MCF 10A (cell line): ENCODE measurements around the gene NT5C3A. TPM values are rescaled to one million over a fixed set of nuclear protein-coding genes. Genes with fewer than 3 reads are reported as not detected.

Experiments used
- BruUV-seq: library from RNA; stranded (reverse); fragments of 400-500 nt; replicated peaks from 2 replicates; lab custom pipeline; 2021; lab: Mats Ljungman, UMichigan
- CTCF ChIA-PET: fragments of 300-600 bp; sonication (Branson Sonifier 250); formaldehyde crosslinking; extraction: SDS; loops from one replicate; lab custom pipeline; 2021; ENCODE audit warnings: antibody characterized with exemption, inconsistent platforms; lab: Yijun Ruan, JAX
- POLR2A ChIA-PET: fragments of 300-600, 350-650 bp; sonication (Branson Sonifier 250); formaldehyde crosslinking; extraction: SDS; loops from one replicate; lab custom pipeline; 2020; ENCODE audit warnings: antibody characterized with exemption, inconsistent platforms; lab: Yijun Ruan, JAX
- DNase-seq: peaks from one replicate; pipeline ENCODE4 v3.0.0-alpha.2; 2018; ENCODE audit not compliant: unreplicated experiment
- H3K27ac Mint-ChIP-seq: one replicate; pipeline ENCODE4 v1.8.0; 2022; ENCODE audit warnings: mild to moderate bottlenecking, low read depth, mixed read lengths; ENCODE audit not compliant: unreplicated experiment
- H3K27me3 Mint-ChIP-seq: one replicate; pipeline ENCODE4 v1.8.0; 2022; ENCODE audit warnings: mixed read lengths; ENCODE audit not compliant: insufficient read depth, unreplicated experiment
- H3K36me3 Mint-ChIP-seq: one replicate; pipeline ENCODE4 v1.8.0; 2022; ENCODE audit warnings: mild to moderate bottlenecking, moderate library complexity, mixed read lengths; ENCODE audit not compliant: insufficient read depth, unreplicated experiment
- H3K4me1 Mint-ChIP-seq: one replicate; pipeline ENCODE4 v1.8.0; 2022; ENCODE audit warnings: mixed read lengths; ENCODE audit not compliant: insufficient read depth, unreplicated experiment
- H3K4me3 Mint-ChIP-seq: one replicate; pipeline ENCODE4 v1.8.0; 2022; ENCODE audit warnings: mild to moderate bottlenecking, moderate library complexity, mixed read lengths; ENCODE audit not compliant: unreplicated experiment
- H3K9me3 Mint-ChIP-seq: one replicate; pipeline ENCODE4 v1.8.0; 2022; ENCODE audit warnings: mixed read lengths; ENCODE audit not compliant: unreplicated experiment
- CTCF ChIP-seq: fragments of 200-600 bp; IDR thresholded peaks from one replicate; pipeline ENCODE4 v1.8.0; 2022; ENCODE audit warnings: antibody characterized with exemption, mild to moderate bottlenecking; ENCODE audit not compliant: unreplicated experiment
- intact Hi-C: fragments of 100-400 bp; cut with micrococcal nuclease; formaldehyde crosslinking; loops from 2 replicates; pipeline ENCODE4 v1.14.1; 2022
- total RNA-seq: library from RNA; stranded (reverse); gene quantifications from 2 replicates; pipeline ENCODE4 v1.2.3, GENCODE V29; 2022

The NT5C3A gene
- total RNA-seq, 1 experiment from 2014 or later, result 49.5 TPM

- Mint-ChIP-seq H3K9me3 (no peaks in the 10 kb centered on the region), H3K4me3 (no peak overlapping the region), H3K27ac (no peak overlapping the region), H3K4me1 (peaks cover 10% of the 10 kb centered on the region), H3K36me3 (peaks cover 4% of the 10 kb centered on the region), H3K27me3 (peaks cover 40% of the 10 kb centered on the region)
- TF ChIP-seq CTCF, result no peak
- ChIA-PET CTCF (interaction anchor here (3.8 kb wide), 1 partner anchor 32 kb away, joined by 20 read pairs; the partner anchor contains the start of gene RP9), POLR2A (no interaction called here)
- intact Hi-C loops, result no loop called here
- no peak for DNase-seq
- BruUV-seq, result no TSS peak
Measured at GRCh38 chr7:33076737-33077136, 14.2 kb upstream of the NT5C3A start.

- no peaks in the 10 kb centered on the region for H3K9me3 Mint-ChIP-seq
- H3K4me1 Mint-ChIP-seq, result peaks cover 12% of the 10 kb centered on the region
- no peak overlapping the region for H3K4me3 Mint-ChIP-seq
- H3K27me3 Mint-ChIP-seq, result peaks cover 40% of the 10 kb centered on the region
- CTCF ChIA-PET, result interaction anchor here (3.8 kb wide), 1 partner anchor 32 kb away, joined by 20 read pairs; the partner anchor contains the start of gene RP9
- TF ChIP-seq CTCF, result no peak
- H3K36me3 Mint-ChIP-seq, result peaks cover 4% of the 10 kb centered on the region
- no TSS peak for BruUV-seq
- no peak overlapping the region for H3K27ac Mint-ChIP-seq
- POLR2A ChIA-PET, result interaction anchor here (0.9 to 1.0 kb wide), 2 partner anchors 13 to 32 kb away, joined by 3 read pairs; no protein-coding TSS in a partner anchor
- intact Hi-C loops, result no loop called here
- no peak for DNase-seq
Measured at GRCh38 chr7:33075818-33076518, 13.4 kb upstream of the NT5C3A start.

GRCh38 chr7:33073243-33073642 is 10.7 kb upstream of the NT5C3A start:
- intact Hi-C loops, result no loop called here
- ChIA-PET CTCF (interaction anchor here (0.6 to 2.4 kb wide), 6 partner anchors 12 to 869 kb away, joined by 3 to 25 read pairs (median 4); no protein-coding TSS in a partner anchor), POLR2A (interaction anchor here (1.2 to 2.9 kb wide), 4 partner anchors 11 to 35 kb away, joined by 4 to 26 read pairs (median 4); partner anchors contain the start of gene NT5C3A)
- TF ChIP-seq CTCF, result no peak
- no peak for DNase-seq
- Mint-ChIP-seq H3K4me3 (no peak overlapping the region), H3K27ac (no peak overlapping the region), H3K9me3 (no peaks in the 10 kb centered on the region), H3K4me1 (peaks cover 12% of the 10 kb centered on the region), H3K27me3 (peaks cover 29% of the 10 kb centered on the region), H3K36me3 (no peaks in the 10 kb centered on the region)
- BruUV-seq, result no TSS peak

GRCh38 chr7:33072471-33072870 is 9.9 kb upstream of the NT5C3A start:
- Mint-ChIP-seq H3K4me3 (no peak overlapping the region), H3K4me1 (peaks cover 12% of the 10 kb centered on the region), H3K9me3 (no peaks in the 10 kb centered on the region), H3K36me3 (no peaks in the 10 kb centered on the region), H3K27ac (no peak overlapping the region), H3K27me3 (peaks cover 25% of the 10 kb centered on the region)
- intact Hi-C loops, result no loop called here
- ChIA-PET CTCF (interaction anchor here (0.5 to 2.4 kb wide), 6 partner anchors 11 to 981 kb away, joined by 3 to 25 read pairs (median 4); no protein-coding TSS in a partner anchor), POLR2A (interaction anchor here (1.1 to 2.9 kb wide), 5 partner anchors 10 to 36 kb away, joined by 3 to 26 read pairs (median 4); partner anchors contain the start of gene NT5C3A)
- TF ChIP-seq CTCF, result no peak
- DNase-seq, result peak; percentile 28
- BruUV-seq, result no TSS peak
